Activated naive CD4-positive, alpha-beta T cell treated with anti-CD3 and anti-CD28 coated beads for 36 hours (primary cell): ENCODE measurements around the gene CHADL. TPM values are rescaled to one million over a fixed set of nuclear protein-coding genes. Genes with fewer than 3 reads are reported as not detected.
"Not testable (repeated sequence)": the region's sequence is repeated elsewhere in the genome, so short reads cannot be mapped to it uniquely, and the experiment has no call there.

Experiments
- CTCF ChIA-PET: fragments of 350-600 bp; sonication (Branson Sonifier 250); formaldehyde crosslinking; loops from one replicate; lab custom pipeline; 2021; ENCODE audit warnings: antibody characterized with exemption; lab: Charles Lee
- DNase-seq: peaks from one replicate; pipeline ENCODE4 v3.0.0-alpha.2; 2020
- H3K27ac Mint-ChIP-seq: one replicate; pipeline ENCODE4 v1.8.0; 2021; ENCODE audit warnings: mild to moderate bottlenecking, mixed read lengths
- H3K27me3 Mint-ChIP-seq: one replicate; pipeline ENCODE4 v1.8.0; 2021; ENCODE audit warnings: low read depth, mixed read lengths
- H3K36me3 Mint-ChIP-seq: one replicate; pipeline ENCODE4 v1.8.0; 2021; ENCODE audit warnings: low read depth, mixed read lengths
- H3K4me1 Mint-ChIP-seq: one replicate; pipeline ENCODE4 v1.8.0; 2021; ENCODE audit warnings: low read depth, mixed read lengths
- H3K4me3 Mint-ChIP-seq: one replicate; pipeline ENCODE4 v1.8.0; 2021; ENCODE audit warnings: mild to moderate bottlenecking, moderate library complexity, mixed read lengths
- H3K9me3 Mint-ChIP-seq: one replicate; pipeline ENCODE4 v1.8.0; 2021; ENCODE audit warnings: mixed read lengths
- intact Hi-C: fragments of 100-400 bp; cut with micrococcal nuclease; formaldehyde crosslinking; loops from one replicate; pipeline ENCODE4 v1.15.1; 2023
- total RNA-seq, 2 experiments: library from RNA; stranded (reverse); gene quantifications; one replicate each; pipeline ENCODE4 v1.2.3, GENCODE V29; 2021

Gene CHADL
- total RNA-seq, 2 experiments from 2014 or later: 0.17 TPM; not detected in 1

- Mint-ChIP-seq H3K27me3 (no peaks in the 10 kb centered on the region), H3K4me3 (no peak overlapping the region), H3K9me3 (no peaks in the 10 kb centered on the region), H3K27ac (no peak overlapping the region), H3K4me1 (peaks cover 4% of the 10 kb centered on the region), H3K36me3 (peaks cover 64% of the 10 kb centered on the region)
- DNase-seq: no peak
- CTCF ChIA-PET: no interaction called here
- intact Hi-C loops: no loop called here
Observed at GRCh38 chr22:41273128-41273527, 32.4 kb upstream of the CHADL start.

DNA sequence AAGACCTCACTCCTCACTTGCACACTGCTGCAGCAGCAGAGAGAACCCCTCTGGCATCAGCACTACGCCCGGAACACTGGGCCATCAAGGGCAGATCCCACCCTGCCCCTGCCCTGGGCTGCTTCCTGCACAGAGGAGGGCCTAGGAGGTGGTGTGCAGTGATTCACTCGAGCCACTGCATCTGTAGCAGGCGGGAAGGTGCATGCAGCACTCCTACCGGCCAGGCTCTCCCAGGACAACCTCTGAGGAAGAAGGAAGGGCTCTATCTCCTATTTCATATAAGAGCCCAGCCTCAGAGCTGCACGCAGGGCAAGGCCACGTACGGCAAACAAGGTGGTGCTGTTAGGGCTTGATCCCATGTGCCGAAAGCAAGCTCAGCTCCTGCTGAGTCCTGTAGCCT lies 31.1 kb upstream of the CHADL start:
- H3K36me3 Mint-ChIP-seq: peaks cover 61% of the 10 kb centered on the region
- CTCF ChIA-PET: no interaction called here

GRCh38 chr22:41267958-41268357 lies 27.2 kb upstream of the CHADL start:
- DNase-seq: no peak
- H3K27me3 Mint-ChIP-seq: no peaks in the 10 kb centered on the region
- intact Hi-C loops: no loop called here
- peaks cover 6% of the 10 kb centered on the region for H3K4me1 Mint-ChIP-seq
- peaks cover 56% of the 10 kb centered on the region for H3K36me3 Mint-ChIP-seq
- no peak overlapping the region for H3K27ac Mint-ChIP-seq
- no peak overlapping the region for H3K4me3 Mint-ChIP-seq
- no peaks in the 10 kb centered on the region for H3K9me3 Mint-ChIP-seq
- CTCF ChIA-PET: no interaction called here

More for the DNA sequence above, 31.1 kb upstream of the CHADL start:
- no peak overlapping the region for H3K4me3 Mint-ChIP-seq
- peaks cover 2% of the 10 kb centered on the region for H3K4me1 Mint-ChIP-seq
- no peaks in the 10 kb centered on the region for H3K27me3 Mint-ChIP-seq
- no peak for DNase-seq
- no peak overlapping the region for H3K27ac Mint-ChIP-seq
- H3K9me3 Mint-ChIP-seq: no peaks in the 10 kb centered on the region
- intact Hi-C loops: no loop called here

DNA sequence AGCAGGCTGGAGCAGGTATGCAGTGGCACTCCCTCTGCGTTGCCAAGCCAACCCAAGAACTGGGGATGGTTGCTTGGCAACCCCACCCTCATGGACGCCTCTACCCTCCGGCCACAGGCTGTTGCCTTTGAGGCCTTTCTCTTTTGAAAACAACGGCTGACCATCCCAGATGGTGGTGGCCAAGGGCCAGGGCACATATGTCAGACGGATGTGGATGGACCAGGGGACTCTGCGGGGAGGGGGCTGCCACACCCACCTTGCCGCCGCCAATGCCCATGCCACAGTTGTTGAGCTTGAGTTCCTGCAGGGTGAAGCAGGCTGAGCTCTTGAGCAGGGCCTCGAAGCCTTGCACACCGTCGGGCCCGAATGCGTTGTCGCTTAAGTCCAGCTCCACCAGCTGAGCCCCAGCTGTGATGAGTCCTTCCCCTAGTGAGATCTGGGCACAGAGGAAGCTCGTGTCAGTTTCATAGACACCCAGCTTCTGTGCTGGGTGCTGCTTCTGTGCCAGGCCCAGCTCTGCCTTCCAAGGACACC lies 23.7 kb upstream of the CHADL start:
- Mint-ChIP-seq H3K4me3 (no peak overlapping the region), H3K9me3 (no peaks in the 10 kb centered on the region), H3K27me3 (no peaks in the 10 kb centered on the region), H3K4me1 (peaks cover 6% of the 10 kb centered on the region), H3K36me3 (peaks cover 50% of the 10 kb centered on the region), H3K27ac (no peak overlapping the region)
- DNase-seq: no peak
- intact Hi-C loops: no loop called here
- CTCF ChIA-PET: no interaction called here

DNA sequence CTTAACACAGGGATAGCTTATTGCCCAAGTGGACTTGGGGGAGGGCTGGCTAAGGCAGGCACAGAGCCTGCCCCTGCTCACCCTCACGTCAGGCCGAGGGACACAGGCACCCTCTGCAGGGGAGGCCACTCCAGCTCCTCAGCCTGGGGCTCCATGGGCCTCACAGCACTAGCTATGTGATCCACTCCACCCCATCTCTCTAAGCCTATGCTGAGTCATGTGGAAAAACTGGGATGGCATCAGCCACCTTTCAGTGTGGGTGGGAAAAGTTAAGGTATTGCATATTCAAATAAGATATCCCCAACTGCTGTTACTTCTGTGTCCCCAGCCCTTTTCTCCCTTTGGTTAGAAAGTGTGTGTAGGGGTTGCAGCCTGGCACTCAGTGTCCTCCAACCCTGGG lies 23.0 kb upstream of the CHADL start:
- no peaks in the 10 kb centered on the region for H3K9me3 Mint-ChIP-seq
- H3K27ac Mint-ChIP-seq: no peak overlapping the region
- H3K4me1 Mint-ChIP-seq: peaks cover 6% of the 10 kb centered on the region
- no peak overlapping the region for H3K4me3 Mint-ChIP-seq
- CTCF ChIA-PET: no interaction called here
- intact Hi-C loops: no loop called here
- H3K27me3 Mint-ChIP-seq: no peaks in the 10 kb centered on the region
- no peak for DNase-seq
- peaks cover 51% of the 10 kb centered on the region for H3K36me3 Mint-ChIP-seq

GRCh38 chr22:41262250-41262765 lies 21.6 kb upstream of the CHADL start:
- Mint-ChIP-seq H3K4me3 (no peak overlapping the region), H3K36me3 (peaks cover 42% of the 10 kb centered on the region), H3K9me3 (no peaks in the 10 kb centered on the region), H3K27ac (no peak overlapping the region), H3K27me3 (no peaks in the 10 kb centered on the region), H3K4me1 (peaks cover 6% of the 10 kb centered on the region)
- intact Hi-C loops: no loop called here
- no peak for DNase-seq
- CTCF ChIA-PET: interaction anchor here (0.9 to 1.5 kb wide), 2 partner anchors 12 to 25 kb away, joined by 3 to 7 read pairs; no protein-coding TSS in a partner anchor

- no peak for DNase-seq
- CTCF ChIA-PET: interaction anchor here (0.9 to 1.5 kb wide), 2 partner anchors 13 to 24 kb away, joined by 3 to 7 read pairs; no protein-coding TSS in a partner anchor
- intact Hi-C loops: no loop called here
- Mint-ChIP-seq H3K9me3 (no peaks in the 10 kb centered on the region), H3K27me3 (no peaks in the 10 kb centered on the region), H3K36me3 (peaks cover 46% of the 10 kb centered on the region), H3K4me3 (no peak overlapping the region), H3K4me1 (peaks cover 6% of the 10 kb centered on the region), H3K27ac (no peak overlapping the region)
Observed at GRCh38 chr22:41261541-41262249, 21.0 kb upstream of the CHADL start.

- DNase-seq: no peak
- H3K9me3 Mint-ChIP-seq: no peaks in the 10 kb centered on the region
- no peak overlapping the region for H3K4me3 Mint-ChIP-seq
- CTCF ChIA-PET: no interaction called here
- peaks cover 6% of the 10 kb centered on the region for H3K4me1 Mint-ChIP-seq
- intact Hi-C loops: no loop called here
- H3K27ac Mint-ChIP-seq: no peak overlapping the region
- H3K27me3 Mint-ChIP-seq: no peaks in the 10 kb centered on the region
- peaks cover 46% of the 10 kb centered on the region for H3K36me3 Mint-ChIP-seq
Observed at GRCh38 chr22:41260871-41261270, 20.1 kb upstream of the CHADL start.

DNA sequence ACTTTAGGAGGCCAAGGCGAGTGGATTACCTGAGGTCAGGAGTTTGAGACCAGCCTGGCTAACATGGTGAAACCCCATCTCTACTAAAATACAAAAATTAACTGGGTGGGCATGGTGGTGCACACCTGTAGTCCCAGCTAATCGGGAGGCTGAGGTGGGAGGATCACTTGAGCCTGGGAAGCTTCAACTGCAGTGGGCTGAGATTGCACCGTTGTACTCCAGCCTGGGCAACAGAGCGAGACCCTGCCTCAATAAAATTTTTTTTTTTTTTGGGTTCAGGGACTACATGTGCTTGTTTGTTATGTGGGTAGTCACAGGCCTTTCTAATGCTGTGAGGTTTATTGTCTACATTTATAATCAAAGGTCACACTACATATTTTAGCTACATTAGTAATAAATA lies 19.0 kb upstream of the CHADL start:
- H3K4me1 Mint-ChIP-seq, intact Hi-C loops, H3K9me3 Mint-ChIP-seq, H3K27ac Mint-ChIP-seq, H3K27me3 Mint-ChIP-seq, H3K4me3 Mint-ChIP-seq, DNase-seq: not testable (repeated sequence)
- peaks cover 46% of the 10 kb centered on the region for H3K36me3 Mint-ChIP-seq
- CTCF ChIA-PET: interaction anchor here (0.6 to 0.7 kb wide), 2 partner anchors 286 to 360 kb away, joined by 3 to 6 read pairs; no protein-coding TSS in a partner anchor

GRCh38 chr22:41257696-41258095 lies 17.0 kb upstream of the CHADL start:
- H3K9me3 Mint-ChIP-seq: no peaks in the 10 kb centered on the region
- H3K4me3 Mint-ChIP-seq: no peak overlapping the region
- no peak overlapping the region for H3K27ac Mint-ChIP-seq
- CTCF ChIA-PET: interaction anchor here (0.6 kb wide), 1 partner anchor 331 kb away, joined by 3 read pairs; no protein-coding TSS in a partner anchor
- no peak for DNase-seq
- no peaks in the 10 kb centered on the region for H3K27me3 Mint-ChIP-seq
- H3K36me3 Mint-ChIP-seq: peaks cover 44% of the 10 kb centered on the region
- H3K4me1 Mint-ChIP-seq: no peaks in the 10 kb centered on the region
- intact Hi-C loops: no loop called here

- Mint-ChIP-seq H3K4me3 (no peak overlapping the region), H3K9me3 (no peaks in the 10 kb centered on the region), H3K4me1 (no peaks in the 10 kb centered on the region), H3K36me3 (peaks cover 44% of the 10 kb centered on the region), H3K27me3 (no peaks in the 10 kb centered on the region), H3K27ac (no peak overlapping the region)
- CTCF ChIA-PET: no interaction called here
- intact Hi-C loops: no loop called here
- DNase-seq: no peak
Observed at GRCh38 chr22:41256254-41257253, 15.8 kb upstream of the CHADL start.

GRCh38 chr22:41254230-41254629 lies 13.5 kb upstream of the CHADL start:
- intact Hi-C loops: no loop called here
- Mint-ChIP-seq H3K9me3 (no peaks in the 10 kb centered on the region), H3K27me3 (no peaks in the 10 kb centered on the region), H3K27ac (no peak overlapping the region), H3K4me1 (no peaks in the 10 kb centered on the region), H3K36me3 (peaks cover 50% of the 10 kb centered on the region), H3K4me3 (no peak overlapping the region)
- no peak for DNase-seq
- CTCF ChIA-PET: interaction anchor here (1.0 kb wide), 1 partner anchor 17 kb away, joined by 3 read pairs; no protein-coding TSS in a partner anchor
